NCI-H187 treated with DMSO at 0.1 percent for 48 hours (cell line): ENCODE data around the gene ARMS2.

Experiments
- DNase-seq: peaks from one replicate; lab custom pipeline; 2025; lab: John Stamatoyannopoulos, UW

ARMS2 gene

GRCh38 chr10:122494833-122495232 is 40.4 kb downstream of the ARMS2 start:
- DNase-seq = no peak

GRCh38 chr10:122495406-122496340 is 41.2 kb downstream of the ARMS2 start:
- no peak for DNase-seq

GRCh38 chr10:122497241-122497640 is 42.8 kb downstream of the ARMS2 start:
- DNase-seq = no peak

DNA sequence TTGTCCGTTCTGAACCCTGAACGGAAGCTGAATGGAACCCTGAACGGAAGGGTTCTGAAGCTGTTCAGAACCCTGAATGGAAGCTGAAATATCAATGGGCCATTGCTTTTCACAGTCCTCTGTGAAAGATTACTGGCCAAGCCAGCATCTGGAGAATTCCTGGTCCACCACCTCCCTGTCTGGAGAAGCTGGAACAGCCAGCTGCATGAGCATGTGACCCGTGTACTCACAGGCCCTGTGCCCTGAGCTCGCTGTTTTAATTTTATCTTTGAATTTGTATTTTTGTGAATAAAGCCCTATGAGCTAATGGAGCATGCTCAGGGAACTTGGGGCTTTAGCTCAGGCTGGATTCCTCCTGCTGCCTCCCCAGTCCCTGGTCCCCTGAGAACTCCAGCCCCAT is 44.1 kb downstream of the ARMS2 start:
- DNase-seq = no peak

DNA sequence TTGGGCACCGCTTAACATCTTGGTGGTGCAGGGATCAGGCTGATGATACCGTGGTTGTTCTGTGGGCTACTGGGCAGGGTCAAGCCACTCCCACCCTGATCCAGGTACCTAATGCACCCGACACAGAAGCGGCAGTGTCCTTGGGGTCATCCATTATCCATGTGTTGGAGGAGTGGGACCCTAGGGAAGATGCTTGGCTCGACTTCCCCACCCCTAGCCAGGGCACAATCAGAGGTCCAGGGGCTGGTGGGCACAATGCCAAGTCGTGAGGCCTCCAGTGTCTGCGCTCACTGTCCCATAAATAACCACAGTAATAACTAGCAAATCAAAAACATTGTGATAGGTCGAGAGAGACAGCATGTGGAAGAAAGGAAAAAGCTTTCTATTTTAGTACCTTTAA is 44.6 kb downstream of the ARMS2 start:
- no peak for DNase-seq

GRCh38 chr10:122499491-122499941 is 45.1 kb downstream of the ARMS2 start:
- no peak for DNase-seq

- no peak for DNase-seq
Measured at GRCh38 chr10:122500194-122500593, 45.7 kb downstream of the ARMS2 start.

DNA sequence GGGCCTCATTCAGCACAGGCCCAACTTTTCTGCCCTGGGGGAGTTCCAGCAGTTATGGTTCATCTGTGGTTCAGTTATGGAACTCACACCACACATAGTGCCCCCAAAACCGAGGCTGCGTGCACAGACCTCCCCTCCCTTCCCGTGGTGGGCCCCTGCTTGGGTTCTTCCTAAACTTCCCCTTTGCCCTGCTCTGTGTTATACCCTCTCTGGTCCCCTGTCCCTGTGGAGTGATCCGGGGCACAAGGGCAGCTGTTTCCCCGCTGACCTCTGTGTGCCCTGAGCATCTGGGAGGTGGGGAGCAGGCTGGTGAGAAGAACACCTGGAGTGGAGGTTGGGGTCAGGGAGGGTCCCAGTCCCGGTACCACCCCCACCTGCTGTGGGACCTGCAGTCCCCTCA is 46.3 kb downstream of the ARMS2 start:
- no peak for DNase-seq

- DNase-seq = no peak
Measured at GRCh38 chr10:122503012-122503411, 48.6 kb downstream of the ARMS2 start.

GRCh38 chr10:122503886-122504609 is 49.6 kb downstream of the ARMS2 start:
- DNase-seq = no peak

GRCh38 chr10:122504610-122504950 is 50.1 kb downstream of the ARMS2 start:
- no peak for DNase-seq

GRCh38 chr10:122505011-122505410 is 50.6 kb downstream of the ARMS2 start:
- no peak for DNase-seq

DNA sequence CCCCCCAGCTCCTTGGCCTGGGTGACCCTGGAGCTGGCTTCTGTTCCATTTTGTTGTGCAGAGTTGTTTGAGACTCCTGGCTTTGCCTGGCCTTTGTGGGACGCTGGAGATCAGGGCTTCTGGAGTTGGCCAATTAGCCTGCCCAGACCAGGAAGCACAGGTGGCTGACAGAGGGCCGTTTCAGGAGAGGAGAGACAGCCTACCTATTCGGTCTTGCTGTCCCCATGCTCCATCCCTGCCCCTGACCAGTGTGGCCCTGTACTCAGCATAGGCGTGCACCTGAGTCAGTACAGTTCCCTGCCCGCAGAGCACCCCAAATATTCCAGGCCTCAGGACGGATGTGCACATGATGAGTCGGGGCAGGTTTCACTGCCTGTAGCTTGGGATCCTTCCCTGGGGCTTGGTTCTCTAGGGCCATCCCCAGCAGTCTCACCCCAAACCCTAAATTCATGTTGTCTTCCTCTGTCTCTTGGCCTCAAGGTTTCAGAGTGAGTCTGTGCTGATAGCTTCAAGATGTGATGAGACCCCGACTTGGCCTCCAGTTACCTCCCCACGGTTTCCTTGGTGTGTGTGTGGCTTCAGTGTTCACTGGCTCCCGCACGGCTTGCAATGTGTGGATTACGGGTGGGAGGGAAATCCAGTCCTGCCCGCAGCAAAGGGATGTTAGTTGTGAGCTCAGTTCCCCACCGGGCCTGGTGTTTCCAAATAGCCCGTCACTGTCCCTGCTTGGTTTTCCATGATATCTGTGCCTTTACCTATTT is 51.6 kb downstream of the ARMS2 start:
- DNase-seq = no peak
